SH-SY5Y (cell line): ENCODE measurements around the gene NSUN2.

Experiments
- GATA2 ChIP-seq: IDR thresholded peaks from 2 replicates; pipeline ENCODE4 v1.6.1; 2011; ENCODE audit warnings: mild to moderate bottlenecking, low read depth, low read length
- GATA3 ChIP-seq: IDR thresholded peaks from 2 replicates; pipeline ENCODE4 v1.6.1; 2011; ENCODE audit warnings: low read depth, mild to moderate bottlenecking, low read length, moderate library complexity

DNA sequence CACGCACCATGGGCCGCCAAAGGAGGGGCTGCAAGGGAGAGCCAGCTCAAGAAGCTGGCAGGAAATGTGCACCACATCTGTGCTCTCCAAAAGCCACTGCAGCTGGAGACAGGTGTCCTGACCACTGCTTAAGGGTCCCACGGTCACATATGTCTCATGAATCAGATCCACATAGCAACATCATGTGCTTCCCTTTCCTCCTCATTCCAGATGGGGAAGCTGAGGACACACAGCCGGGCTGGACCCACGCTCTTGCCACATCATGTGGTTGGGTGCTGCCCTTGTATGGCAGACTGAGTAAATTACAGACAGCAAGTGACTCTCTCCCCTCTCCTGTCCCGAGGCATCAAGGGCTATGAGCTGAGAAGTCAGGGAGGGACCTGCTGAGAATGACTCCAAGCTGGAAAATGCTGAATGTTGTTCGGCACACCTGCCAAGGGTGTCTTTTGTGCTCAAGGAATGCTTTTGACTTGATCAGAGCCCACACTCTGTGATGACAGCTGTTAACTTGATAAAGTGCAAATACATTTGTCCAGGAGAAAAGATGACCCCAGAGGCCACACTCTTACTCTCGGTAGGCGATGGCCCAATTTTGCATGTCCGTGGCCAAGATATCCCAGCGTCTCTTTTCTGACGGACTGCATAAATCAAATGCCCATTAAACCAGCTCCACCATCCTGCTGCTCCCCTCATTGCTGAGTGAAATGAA is 58.2 kb downstream of the NSUN2 start:
- TF ChIP-seq GATA3, result no peak
- TF ChIP-seq GATA2, result no peak
